Measurements from ENCODE around the gene MSL3B. TPM values are rescaled to one million over a fixed set of nuclear protein-coding genes. Genes with fewer than 3 reads are reported as not detected.

The MSL3B gene

DNA sequence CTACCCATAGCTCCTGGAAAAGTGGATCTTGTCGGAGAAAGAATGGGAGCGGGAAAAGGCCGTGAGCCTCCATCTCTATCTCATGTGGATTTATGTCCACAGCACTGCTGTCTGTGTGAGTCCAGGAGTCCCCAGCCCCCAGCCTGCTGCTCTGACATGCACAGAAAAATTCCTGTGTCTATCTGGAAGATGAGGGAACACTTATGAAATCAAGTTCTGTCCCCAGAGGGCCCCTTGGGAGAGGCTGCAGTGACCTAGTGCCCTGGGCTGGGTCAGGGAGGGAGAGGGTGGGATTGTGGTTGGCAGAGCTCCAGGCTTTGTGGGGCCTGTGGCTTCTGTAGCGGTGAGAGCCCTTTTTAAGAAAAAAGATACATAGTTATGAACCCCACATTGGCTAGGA lies 51.4 kb downstream of the MSL3B start:
- WGBS, 2 donors: 75 to 80% methylated on average over 4 of the region's 4 CpGs
- no peak overlapping the region for H3K27ac ChIP-seq (ENCODE audit: low read depth in 1 of 2, low read length in 1 of 2)
- no peak overlapping the region for H3K9ac ChIP-seq (ENCODE audit: insufficient read depth in 1 of 2, low read length in 2 of 2)
- H3K36me3 ChIP-seq (ENCODE audit: control insufficient read depth in 4 of 4, insufficient read depth in 4 of 4, low read length in 4 of 4): no peaks in the 10 kb centered on the region
- H3K4me1 ChIP-seq (ENCODE audit: control insufficient read depth in 5 of 5, insufficient read depth in 5 of 5, low read length in 5 of 5): no peaks in the 10 kb centered on the region
- ATAC-seq (ENCODE audit: insufficient read depth, low FRiP score) (no peak), DNase-seq (no peak)
- H3K27me3 ChIP-seq (ENCODE audit: control insufficient read depth in 3 of 3, insufficient read depth in 3 of 3, low read length in 2 of 3): no peaks in the 10 kb centered on the region
- TF ChIP-seq, protein P1, sequence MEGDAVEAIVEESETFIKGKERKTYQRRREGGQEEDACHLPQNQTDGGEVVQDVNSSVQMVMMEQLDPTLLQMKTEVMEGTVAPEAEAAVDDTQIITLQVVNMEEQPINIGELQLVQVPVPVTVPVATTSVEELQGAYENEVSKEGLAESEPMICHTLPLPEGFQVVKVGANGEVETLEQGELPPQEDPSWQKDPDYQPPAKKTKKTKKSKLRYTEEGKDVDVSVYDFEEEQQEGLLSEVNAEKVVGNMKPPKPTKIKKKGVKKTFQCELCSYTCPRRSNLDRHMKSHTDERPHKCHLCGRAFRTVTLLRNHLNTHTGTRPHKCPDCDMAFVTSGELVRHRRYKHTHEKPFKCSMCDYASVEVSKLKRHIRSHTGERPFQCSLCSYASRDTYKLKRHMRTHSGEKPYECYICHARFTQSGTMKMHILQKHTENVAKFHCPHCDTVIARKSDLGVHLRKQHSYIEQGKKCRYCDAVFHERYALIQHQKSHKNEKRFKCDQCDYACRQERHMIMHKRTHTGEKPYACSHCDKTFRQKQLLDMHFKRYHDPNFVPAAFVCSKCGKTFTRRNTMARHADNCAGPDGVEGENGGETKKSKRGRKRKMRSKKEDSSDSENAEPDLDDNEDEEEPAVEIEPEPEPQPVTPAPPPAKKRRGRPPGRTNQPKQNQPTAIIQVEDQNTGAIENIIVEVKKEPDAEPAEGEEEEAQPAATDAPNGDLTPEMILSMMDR (IDR thresholded peaks at IDR 0.05; ENCODE audit: control extremely low read depth, extremely low read depth): no peak
- peaks cover 0 to 2% (median 0%) of the 10 kb centered on the region in 4 donors for H3K9me3 ChIP-seq (ENCODE audit: control insufficient read depth in 4 of 4, insufficient read depth in 3 of 4, low read length in 3 of 4)
- no peak overlapping the region for H3K4me3 ChIP-seq

DNA sequence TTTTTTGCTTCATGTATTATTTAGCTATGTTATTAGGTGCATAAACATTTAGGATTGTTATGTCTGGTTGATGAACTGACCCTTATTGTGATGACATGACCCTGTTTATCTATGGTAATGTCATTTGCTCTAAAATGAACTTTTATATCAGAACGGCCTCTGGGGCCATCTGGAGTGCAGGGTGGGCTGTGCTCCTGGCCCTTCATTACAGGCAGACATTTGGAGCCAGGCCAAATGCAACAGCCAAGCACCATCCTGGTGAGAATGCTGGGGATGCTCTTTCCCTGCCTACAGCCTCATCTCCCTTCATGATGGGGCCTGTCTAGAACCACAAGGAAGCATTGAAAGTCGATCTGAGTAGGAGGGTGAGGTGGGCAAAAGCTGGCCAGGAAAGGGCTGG lies 51.9 kb downstream of the MSL3B start:
- TF ChIP-seq, protein P1 (IDR thresholded peaks at IDR 0.05; ENCODE audit: control extremely low read depth, extremely low read depth): no peak
- WGBS, 2 donors: 56 to 73% methylated on average over 2 of the region's 2 CpGs
- H3K4me3 ChIP-seq: no peak overlapping the region
- ATAC-seq (ENCODE audit: insufficient read depth, low FRiP score) (no peak), DNase-seq (no peak)
- no peak overlapping the region for H3K27ac ChIP-seq (ENCODE audit: low read depth in 1 of 2, low read length in 1 of 2)
- H3K27me3 ChIP-seq (ENCODE audit: control insufficient read depth in 3 of 3, insufficient read depth in 3 of 3, low read length in 2 of 3): no peaks in the 10 kb centered on the region
- no peaks in the 10 kb centered on the region for H3K36me3 ChIP-seq (ENCODE audit: control insufficient read depth in 4 of 4, insufficient read depth in 4 of 4, low read length in 4 of 4)
- H3K4me1 ChIP-seq (ENCODE audit: control insufficient read depth in 5 of 5, insufficient read depth in 5 of 5, low read length in 5 of 5): no peaks in the 10 kb centered on the region
- H3K9ac ChIP-seq (ENCODE audit: insufficient read depth in 1 of 2, low read length in 2 of 2): no peak overlapping the region
- peaks cover 0 to 2% (median 0%) of the 10 kb centered on the region in 4 donors for H3K9me3 ChIP-seq (ENCODE audit: control insufficient read depth in 4 of 4, insufficient read depth in 3 of 4, low read length in 3 of 4)

DNA sequence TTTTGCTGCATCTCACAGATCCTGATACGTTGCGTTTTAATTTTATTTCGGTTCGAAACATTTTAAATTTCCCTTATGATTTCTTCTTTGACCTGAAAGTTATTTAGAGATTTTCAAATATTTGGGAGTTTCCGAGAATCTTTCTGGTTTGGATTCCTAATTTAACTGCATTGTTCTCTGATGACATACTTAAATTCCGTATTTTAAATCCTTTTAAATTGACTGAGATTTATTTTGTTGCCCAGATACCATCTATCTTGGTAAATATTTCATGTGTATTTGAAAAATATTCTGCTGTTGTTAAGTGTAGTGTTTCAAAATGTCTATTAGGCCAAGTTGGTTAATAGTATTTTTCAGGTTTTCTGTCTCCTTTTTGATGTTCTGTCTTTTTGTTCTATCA lies 52.3 kb downstream of the MSL3B start:
- H3K27ac ChIP-seq (ENCODE audit: low read depth in 1 of 2, low read length in 1 of 2): no peak overlapping the region
- no peak for ATAC-seq (ENCODE audit: insufficient read depth, low FRiP score)
- no peak overlapping the region for H3K9ac ChIP-seq (ENCODE audit: insufficient read depth in 1 of 2, low read length in 2 of 2)
- no peak for DNase-seq
- TF ChIP-seq, protein P1 (IDR thresholded peaks at IDR 0.05; ENCODE audit: control extremely low read depth, extremely low read depth): no peak
- H3K36me3 ChIP-seq (ENCODE audit: control insufficient read depth in 4 of 4, insufficient read depth in 4 of 4, low read length in 4 of 4): no peaks in the 10 kb centered on the region
- H3K4me1 ChIP-seq (ENCODE audit: control insufficient read depth in 5 of 5, insufficient read depth in 5 of 5, low read length in 5 of 5): no peaks in the 10 kb centered on the region
- peaks cover 0 to 3% (median 0%) of the 10 kb centered on the region in 4 donors for H3K9me3 ChIP-seq (ENCODE audit: control insufficient read depth in 4 of 4, insufficient read depth in 3 of 4, low read length in 3 of 4)
- 76 to 94% methylated on average over 6 of the region's 6 CpGs for whole genome bisulfite sequencing, 2 donors
- no peak overlapping the region for H3K4me3 ChIP-seq
- no peaks in the 10 kb centered on the region for H3K27me3 ChIP-seq (ENCODE audit: control insufficient read depth in 3 of 3, insufficient read depth in 3 of 3, low read length in 2 of 3)

Other genes with a start within 250 kb of the MSL3B start
- not detected for gene UGT1A10, start 231.9 kb downstream of the MSL3B start, total RNA-seq
- under 1 TPM; 0.03 to 0.14 TPM for gene UGT1A10, start 231.9 kb downstream of the MSL3B start, polyA plus RNA-seq
- not detected for gene UGT1A9, start 196.5 kb downstream of the MSL3B start, total RNA-seq
- not detected for gene UGT1A9, start 196.5 kb downstream of the MSL3B start, polyA plus RNA-seq
- gene UGT1A7, start 186.5 kb downstream of the MSL3B start, total RNA-seq: not detected
- gene UGT1A7, start 186.5 kb downstream of the MSL3B start, polyA plus RNA-seq: under 1 TPM in 1 of 2 donors, not detected in 1; 0.45 TPM
- 1 to 10 TPM in 1 of 2 donors, under 1 TPM in 1; 0.63 to 2.3 TPM for gene UGT1A6, start 175.5 kb downstream of the MSL3B start, total RNA-seq
- 1 to 10 TPM in 1 of 2 donors, under 1 TPM in 1; 0.96 to 1.9 TPM for gene UGT1A6, start 175.5 kb downstream of the MSL3B start, polyA plus RNA-seq
- gene UGT1A5, start 155.5 kb downstream of the MSL3B start, total RNA-seq: under 1 TPM in 1 of 2 donors, not detected in 1; 0.34 TPM
- not detected for gene UGT1A5, start 155.5 kb downstream of the MSL3B start, polyA plus RNA-seq
- under 1 TPM in 1 of 2 donors, not detected in 1; 0.21 TPM for gene UGT1A4, start 149.7 kb downstream of the MSL3B start, total RNA-seq
- under 1 TPM; 0.02 to 0.55 TPM for gene UGT1A4, start 149.7 kb downstream of the MSL3B start, polyA plus RNA-seq
- not detected for gene UGT1A3, start 139.3 kb downstream of the MSL3B start, total RNA-seq
- not detected for gene UGT1A3, start 139.3 kb downstream of the MSL3B start, polyA plus RNA-seq
- gene UGT1A1, start 108.1 kb downstream of the MSL3B start, total RNA-seq: under 1 TPM in 1 of 2 donors, not detected in 1; 0.49 TPM
- under 1 TPM; 0.01 to 0.04 TPM for gene UGT1A1, start 108.1 kb downstream of the MSL3B start, polyA plus RNA-seq
- under 1 TPM in 1 of 2 donors, not detected in 1; 0.80 TPM for gene MROH2A, start 90.1 kb downstream of the MSL3B start, total RNA-seq
- gene MROH2A, start 90.1 kb downstream of the MSL3B start, polyA plus RNA-seq: not detected
- gene HJURP, start 13.9 kb downstream of the MSL3B start, total RNA-seq: 1 to 10 TPM; 2.0 to 4.1 TPM
- 1 to 10 TPM in 1 of 2 donors, under 1 TPM in 1; 0.84 to 1.9 TPM for gene HJURP, start 13.9 kb downstream of the MSL3B start, polyA plus RNA-seq
- gene TRPM8, start 49.0 kb upstream of the MSL3B start, total RNA-seq: under 1 TPM in 1 of 2 donors, not detected in 1; 0.03 TPM
- under 1 TPM in 1 of 2 donors, not detected in 1; 0.14 TPM for gene TRPM8, start 49.0 kb upstream of the MSL3B start, polyA plus RNA-seq
- not detected for gene SPP2, start 182.3 kb upstream of the MSL3B start, total RNA-seq
- gene SPP2, start 182.3 kb upstream of the MSL3B start, polyA plus RNA-seq: not detected